NCI-H2196 (cell line): ENCODE results near the gene RUFY1.
"Not testable (repeated sequence)": the region's sequence is repeated elsewhere in the genome, so short reads cannot be mapped to it uniquely, and the experiment has no call there.

Experiments
- DNase-seq: peaks from one replicate; lab custom pipeline; 2025; ENCODE audit not compliant: unreplicated experiment; lab: John Stamatoyannopoulos, UW

Gene RUFY1

DNA sequence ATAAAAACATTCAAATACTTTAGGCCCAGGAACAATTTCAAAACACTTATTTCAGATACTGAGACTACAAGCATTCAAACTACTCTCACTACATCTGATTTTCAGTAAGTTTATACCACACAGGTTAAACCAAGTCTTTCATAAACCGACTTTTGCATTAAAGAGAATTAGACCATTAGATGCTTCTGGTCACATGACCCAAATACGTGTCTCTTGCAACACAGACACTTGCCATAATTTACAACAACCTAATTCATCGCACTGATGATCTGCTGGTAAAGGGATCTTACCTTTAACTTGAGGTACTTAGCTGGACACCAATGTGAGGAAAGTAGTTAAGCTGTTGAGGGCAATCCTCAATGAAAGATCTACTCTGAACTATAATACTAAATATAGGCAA is 69.9 kb downstream of the RUFY1 start:
- no peak for DNase-seq

DNA sequence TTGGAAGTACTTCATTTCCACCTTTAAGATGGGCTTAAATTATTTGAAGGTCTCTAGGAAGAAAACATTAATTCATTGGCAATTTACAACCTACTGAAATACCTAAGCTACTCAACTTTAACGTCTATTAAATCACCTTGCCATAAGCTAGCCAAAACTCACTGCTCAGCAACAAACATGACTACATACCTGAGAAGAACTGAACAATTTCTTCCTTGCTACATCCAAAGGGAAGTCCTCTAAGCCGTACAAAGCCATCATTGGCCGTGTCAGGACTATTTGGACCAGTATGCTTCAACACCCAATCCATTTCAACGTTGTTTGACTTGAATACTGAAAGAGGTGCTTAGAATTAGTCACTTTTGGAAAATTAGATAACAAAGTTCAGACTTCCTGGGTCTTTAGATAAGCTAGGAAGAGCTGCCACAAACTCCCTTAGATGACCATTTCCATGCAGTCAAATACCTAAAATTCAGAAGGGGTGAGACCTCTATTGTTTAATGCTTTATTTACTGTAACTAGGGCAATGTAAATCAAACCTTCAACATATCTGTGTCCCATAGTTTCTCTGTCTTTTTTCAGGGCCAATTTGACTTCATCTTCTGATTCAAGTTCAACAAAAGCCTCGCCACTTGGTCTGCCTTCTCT is 70.5 kb downstream of the RUFY1 start:
- no peak for DNase-seq

DNA sequence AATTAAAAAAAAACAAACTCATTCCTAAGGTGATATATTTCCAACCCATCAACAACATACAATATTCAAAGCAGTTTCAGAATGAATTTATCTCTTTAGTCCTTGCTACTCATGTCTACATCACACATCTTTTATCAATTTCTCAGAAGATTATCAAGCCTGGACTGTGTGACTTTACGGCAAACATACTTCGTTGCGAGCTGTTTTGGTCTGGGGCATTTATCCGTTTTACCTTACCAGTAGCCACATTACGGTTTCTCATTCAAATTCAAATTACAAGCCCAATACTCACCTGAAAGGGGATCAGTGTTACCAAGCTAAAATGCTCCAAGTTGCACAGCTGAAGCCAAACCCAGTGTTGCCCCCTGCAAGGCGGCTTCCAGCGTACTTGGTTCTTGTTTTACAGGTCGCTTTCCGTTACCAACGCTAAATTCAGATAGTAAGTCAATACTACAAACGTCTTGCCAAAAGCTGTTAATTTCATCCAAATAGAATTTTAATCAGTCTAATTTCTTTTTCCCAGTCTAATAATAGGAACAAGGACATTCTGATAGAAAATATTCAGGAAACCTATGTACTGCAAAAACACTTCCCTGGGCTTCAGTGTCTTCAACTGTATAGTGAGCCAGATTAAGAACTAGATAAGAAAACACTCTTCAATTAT is 71.3 kb downstream of the RUFY1 start:
- DNase-seq = no peak

DNA sequence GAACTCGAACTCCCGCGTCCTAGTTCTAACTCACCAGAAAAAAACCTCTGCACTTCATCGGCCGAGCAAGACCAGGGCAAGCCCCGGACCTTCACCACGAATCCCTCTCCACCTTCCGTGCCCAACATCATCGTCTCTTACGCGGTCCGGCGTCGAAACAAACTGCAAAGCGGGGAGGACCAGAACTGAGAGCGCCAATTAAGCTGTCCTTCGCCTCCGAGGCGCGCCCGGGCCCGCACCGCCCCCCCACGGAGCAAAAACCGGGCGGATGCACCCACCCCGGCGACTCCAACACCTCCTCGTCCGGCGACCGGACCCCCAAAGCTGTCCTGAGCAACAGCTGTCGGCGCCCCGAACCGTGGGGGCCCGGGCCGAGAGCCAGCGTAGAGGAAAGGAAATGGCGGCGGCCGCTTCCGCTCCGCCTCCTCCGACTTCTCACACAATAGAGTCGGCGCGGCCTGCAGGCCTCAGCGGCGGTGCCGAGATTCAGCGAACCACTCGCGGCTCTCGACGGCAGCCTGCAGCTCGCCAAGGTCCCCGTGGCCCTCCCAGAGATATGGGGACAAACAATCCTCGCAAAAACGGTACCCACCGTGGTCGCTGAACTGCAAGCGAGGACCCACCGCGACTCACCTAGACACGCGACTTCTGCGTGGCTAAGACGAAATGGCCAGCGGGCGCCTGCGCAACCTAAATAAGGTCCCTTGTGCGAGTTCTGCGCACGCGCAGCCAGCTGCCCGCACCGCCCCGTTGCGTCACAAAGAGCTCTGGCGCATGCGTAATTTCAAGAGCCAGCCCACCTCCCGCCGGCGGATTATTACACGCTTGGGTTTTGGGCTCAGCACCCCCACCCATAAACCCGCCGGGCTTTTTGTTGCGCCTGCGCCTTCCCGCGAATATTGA is 72.9 kb downstream of the RUFY1 start, which contains the start of gene HNRNPH1:
HNRNPH1 (minus strand) TSS at position 669 of the 903 bp plus-strand sequence; CDS start at position 131, 538 bp downstream.
- peak; percentile 98 for DNase-seq

DNA sequence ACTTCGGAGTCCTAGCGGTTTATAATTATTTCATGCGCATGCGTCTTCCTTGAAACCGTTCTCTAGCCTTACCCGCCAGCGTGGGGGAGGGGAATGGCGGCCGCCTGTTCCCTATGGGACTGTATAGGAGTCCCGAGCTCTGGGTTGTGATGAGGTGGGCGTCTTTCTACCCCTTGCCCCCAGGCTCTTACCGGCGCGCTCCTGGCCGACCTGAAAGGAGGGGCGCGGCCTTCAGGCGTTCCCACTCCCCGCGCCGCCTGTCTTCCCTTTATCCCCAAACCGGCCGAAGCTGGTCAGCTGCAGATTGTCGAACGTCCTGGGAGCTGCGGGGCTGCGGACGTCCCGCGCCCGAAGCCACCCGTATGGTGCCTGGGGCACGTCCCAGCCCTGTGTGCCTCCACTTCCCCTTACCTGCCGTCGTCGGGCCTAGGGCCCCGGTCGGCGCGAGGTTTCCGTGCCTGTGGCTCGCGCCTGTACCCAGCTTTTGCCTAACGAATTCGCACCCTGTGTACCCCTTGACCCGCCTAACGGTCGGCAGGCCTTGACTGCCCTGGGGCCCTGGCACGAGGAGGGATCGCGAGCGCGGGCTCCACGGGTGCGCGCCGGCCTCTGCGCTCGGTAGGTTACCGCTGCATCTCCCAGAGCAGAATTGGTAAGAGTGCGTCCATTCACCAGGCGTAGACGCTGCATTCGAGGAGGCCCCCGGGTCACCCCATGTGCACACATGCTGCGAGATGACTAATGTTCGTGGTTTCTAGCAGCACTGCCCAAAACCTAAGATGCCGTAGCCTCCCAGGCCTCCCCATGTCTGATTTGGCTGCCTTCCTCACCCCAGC is 73.8 kb downstream of the RUFY1 start:
- DNase-seq = peak; percentile 38

DNA sequence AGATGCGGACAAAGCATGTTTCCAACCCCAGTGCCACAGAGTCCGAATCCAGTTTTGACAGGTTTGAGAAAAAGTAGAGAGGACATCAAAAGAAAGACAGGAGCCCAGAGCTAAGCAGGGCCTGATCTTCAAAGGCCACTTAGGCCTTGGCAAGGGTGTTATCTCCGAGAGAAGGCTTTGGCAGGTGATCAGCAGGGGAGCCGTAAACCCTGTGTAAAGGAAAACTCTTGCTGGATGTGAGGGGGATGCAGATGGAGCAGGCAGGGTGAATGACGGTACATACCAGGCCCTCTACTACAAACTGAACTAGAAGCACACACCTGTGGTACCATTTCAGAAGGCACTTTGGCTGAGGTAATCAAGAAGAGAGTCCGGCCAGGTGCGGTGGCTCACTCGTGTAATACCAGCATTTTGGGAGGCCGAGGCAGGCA is 74.5 kb downstream of the RUFY1 start:
- peak; percentile 44 for DNase-seq

DNA sequence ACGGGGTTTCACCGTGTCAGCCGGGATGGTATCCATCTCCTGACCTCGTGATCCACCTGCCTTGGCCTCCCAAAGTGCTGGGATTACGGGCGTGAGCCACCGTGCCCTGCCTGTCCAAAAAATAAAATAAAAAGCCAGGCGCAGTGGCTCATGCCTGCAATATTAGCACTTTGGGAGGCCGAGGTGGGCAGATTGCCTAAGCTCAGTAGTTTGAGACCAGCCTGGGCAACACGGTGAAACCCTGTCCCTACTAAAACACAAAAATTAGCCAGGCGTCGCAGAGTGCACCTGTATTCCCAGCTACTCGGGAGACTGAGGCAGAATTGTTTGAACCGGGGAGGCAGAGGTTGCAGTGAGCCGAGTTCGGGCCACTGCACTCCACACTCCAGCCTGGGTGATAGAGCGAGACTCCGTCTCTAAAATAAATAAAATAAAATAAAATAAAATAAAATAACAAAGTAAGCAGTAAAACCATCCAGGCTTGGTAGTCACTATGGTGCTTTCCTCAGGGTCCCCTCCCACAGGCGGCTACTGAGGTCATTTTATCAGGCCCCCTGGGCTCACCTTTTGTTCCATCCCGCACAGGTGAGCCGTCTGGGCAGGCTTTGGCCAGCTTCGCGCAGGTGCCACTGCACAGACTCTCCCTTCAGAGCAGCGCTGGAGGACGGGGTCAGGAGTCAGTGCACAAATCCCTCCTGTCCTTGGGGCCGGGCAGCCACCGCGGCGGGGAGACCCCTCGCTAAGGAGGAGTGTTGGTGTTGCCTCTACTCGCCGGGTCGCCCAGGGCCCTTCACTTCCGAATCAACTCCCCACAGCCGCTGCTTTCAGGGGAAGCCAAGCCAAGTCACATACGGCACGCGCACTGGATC is 83.4 kb downstream of the RUFY1 start:
- DNase-seq = not testable (repeated sequence)

DNA sequence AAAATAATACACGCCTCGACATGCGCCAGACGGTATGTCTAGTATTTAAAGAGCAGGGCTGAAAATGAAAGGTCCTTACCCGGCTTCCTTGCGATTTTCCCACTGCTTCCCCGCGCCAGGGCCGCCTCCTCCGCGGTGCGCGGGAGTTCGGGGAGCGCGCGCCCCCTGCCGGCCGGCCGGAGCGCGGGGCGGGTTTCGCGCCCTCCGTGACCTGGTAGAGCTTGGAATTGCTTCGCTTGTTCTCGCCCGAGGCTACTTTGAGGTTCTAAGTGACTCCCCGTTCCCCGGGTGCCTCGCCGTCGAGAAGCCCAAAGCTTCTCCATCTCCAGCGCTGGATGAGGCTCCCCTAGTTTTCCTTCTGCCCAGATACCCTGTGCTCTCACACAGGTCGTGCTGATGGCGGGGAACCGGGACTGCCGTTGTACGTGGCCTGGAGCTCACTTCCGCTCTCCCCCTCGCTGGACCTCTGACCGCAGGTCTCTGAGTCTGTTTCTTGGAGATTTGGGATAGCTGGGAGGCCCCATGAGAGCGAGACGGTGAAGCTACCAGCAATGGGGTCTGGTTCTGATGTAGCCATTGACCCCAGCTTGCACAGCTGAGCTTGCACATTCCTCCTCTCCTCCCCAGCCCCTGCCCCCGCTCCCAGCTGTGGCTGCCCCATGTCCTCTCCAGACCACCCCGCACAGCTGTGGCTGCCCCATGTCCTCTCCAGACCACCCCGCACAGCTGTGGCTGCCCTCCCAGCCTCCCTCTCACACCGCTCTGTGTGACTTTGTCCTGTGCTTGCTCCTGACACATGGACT is 84.2 kb downstream of the RUFY1 start:
- DNase-seq = not testable (repeated sequence)

DNA sequence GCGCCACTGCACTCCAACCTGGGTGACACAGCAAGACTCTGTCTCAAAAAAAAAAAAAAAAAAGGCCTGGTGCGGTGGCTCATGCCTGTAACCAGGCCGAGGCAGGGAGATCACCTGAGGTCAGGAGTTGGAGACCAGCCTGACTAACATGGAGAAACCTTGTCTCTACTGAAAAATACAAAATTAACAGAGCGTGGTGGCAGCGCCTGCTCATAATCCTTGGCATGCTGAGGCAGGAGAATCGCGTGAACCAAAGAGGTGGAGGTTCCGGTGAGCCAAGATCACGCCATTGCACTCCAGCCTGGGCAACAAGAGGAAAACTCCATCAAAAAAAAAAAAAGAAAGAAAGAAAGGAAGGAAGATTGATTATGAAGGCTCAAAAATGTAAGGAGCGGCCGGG is 88.9 kb downstream of the RUFY1 start:
- DNase-seq = not testable (repeated sequence)

DNA sequence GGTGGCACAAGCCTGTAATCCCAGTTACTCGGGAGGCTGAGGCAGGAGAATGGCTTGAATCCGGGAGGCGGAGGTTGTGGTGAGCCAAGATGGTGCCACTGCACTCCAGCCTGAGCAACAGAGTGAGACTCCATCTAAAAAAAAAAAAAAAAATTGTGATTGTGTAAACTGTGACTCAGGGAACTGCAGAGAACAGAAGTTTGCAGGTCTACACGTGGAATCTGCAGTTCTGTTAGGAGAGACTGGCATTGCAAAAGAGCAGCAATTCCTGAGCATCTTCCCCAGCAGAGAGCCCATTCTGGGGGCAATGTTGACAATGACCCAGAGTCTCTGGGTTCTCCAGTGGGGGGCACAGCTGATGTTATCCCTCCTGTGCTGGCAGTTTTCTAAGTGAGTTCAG is 91.4 kb downstream of the RUFY1 start:
- not testable (repeated sequence) for DNase-seq

DNA sequence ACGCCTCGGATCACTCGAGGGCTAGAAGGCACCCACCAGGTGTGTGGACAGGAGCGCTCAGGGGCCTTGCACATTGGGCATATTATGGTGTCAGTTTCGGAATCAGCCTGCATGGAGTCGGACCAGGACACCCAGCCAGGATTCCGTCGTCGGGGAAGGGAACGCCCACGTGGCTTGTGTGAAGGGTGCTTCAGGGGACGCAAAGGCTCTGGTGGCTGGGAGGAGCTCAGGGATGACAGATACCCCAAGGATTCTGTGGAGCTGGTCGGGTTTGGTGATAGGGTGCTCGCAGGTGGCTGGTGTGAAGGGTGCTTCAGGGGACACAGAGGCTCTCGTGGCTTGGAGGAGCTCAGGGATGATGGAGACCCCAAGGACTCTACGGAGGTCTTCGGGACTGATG is 92.3 kb downstream of the RUFY1 start:
- DNase-seq = not testable (repeated sequence)

DNA sequence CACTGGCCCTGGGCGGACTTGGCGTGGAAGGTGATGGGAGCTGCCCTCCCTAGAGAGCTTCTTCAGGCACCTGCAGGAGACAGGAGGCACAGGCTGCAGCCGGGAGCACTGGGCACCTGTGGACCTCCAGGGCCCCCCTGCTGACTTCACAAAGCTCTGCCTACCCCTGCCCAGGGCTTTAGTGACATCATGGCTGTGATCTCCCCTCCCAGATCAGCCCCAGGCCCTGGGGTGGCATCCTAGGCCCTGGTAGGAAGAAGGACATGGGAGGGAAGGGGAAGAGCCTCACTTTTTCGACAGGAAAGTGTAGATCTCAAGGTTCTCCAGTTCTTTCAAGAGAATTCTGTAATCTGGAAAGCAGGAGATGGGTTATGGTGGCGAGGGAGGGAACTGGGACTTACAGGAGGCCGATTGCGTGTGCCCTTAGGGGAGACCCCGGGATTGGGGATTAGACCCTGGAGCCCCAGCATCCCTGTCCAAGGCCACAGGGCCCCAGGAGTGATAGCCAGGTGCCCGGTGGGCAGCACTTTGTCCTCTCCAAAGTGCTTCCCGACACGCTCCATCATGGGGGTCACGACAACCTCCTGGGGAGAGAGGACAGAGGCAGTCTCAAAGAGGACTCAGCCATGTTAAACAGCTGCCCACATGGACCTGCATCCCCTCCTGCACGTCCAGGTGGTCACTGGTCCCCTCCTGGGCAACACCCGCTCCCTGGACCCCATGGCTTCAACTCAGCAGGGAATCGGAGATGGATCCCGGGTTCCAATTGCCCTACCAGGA is 93.0 kb downstream of the RUFY1 start:
- DNase-seq = not testable (repeated sequence)

DNA sequence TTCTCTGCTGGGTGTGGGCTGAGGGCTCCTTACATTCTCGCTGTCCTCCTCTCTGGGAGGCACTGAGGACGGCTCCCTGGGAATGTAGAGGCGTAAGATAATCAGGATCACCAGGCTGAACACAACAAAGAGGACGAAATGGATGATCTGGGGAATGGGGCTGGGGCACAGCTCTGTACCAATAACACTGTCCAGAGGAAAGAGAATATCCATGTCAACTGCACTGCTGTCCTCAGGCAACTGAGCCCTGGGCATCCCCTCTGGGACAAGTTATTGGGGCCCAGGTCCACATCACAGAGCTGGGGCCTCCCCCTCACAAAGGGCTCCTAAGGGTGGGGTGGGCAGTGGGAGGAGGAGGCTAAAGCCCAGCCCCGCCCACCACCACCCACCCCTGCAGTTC is 94.4 kb downstream of the RUFY1 start:
- not testable (repeated sequence) for DNase-seq

DNA sequence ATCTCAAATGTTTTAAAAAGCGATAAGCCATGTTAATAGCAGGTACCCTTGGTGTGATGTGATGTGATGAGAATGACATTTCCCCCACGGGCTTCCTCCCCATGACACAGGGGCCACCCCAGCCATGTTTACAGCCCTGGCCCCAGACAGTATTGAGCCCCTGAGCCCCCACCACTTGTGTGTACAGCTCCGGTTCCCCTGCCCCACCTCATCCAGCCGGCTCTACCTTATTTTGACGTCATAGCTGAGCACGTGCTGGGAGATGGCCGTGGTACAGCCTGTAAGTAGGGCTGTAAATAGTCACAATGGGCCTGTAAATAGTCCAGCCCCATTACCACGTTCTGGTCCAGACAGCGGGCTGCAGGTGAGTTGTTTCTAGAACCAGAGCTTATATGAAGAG is 98.1 kb downstream of the RUFY1 start:
- no peak for DNase-seq

DNA sequence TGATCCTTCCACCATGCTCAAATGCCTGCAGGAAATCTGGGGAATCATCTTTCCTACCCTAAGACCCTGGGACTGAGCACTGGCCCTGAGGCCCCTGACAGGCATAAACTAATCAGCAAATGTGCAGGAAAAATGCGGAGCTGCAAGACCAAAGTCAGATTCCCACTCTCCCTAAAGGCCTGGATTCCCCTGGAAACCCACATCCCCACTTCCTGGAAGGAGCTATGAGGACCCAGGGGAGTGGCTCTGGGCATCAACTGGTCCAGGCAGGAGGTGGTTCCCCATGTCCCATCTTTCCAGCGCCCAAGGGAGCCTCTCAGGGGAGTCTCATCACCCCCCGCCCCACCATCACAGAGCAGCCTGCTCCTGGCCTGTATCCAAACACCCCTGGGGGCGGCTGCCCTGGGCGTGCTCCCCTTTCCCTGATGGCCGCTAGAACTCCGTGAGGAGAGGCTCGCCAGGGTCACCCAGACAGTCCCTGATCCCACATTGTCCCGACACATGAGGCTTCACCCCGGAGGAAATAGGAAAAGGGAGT is 98.9 kb downstream of the RUFY1 start:
- not testable (repeated sequence) for DNase-seq

DNA sequence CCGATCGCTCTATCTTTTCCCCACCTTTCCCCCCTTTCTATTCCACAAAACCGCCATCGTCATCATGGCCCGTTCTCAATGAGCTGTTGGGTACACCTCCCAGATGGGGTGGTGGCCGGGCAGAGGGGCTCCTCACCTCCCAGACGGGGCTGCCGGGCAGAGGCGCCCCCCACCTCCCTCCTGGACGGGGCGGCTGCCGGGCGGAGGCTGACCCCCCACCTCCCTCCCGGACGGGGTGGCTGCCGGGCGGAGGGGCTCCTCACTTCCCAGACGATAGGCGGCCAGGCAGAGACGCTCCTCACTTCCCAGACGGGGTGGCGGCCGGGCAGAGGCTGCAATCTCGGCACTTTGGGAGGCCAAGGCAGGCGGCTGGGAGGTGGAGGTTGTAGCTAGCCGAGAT is 99.9 kb downstream of the RUFY1 start:
- DNase-seq = not testable (repeated sequence)

DNA sequence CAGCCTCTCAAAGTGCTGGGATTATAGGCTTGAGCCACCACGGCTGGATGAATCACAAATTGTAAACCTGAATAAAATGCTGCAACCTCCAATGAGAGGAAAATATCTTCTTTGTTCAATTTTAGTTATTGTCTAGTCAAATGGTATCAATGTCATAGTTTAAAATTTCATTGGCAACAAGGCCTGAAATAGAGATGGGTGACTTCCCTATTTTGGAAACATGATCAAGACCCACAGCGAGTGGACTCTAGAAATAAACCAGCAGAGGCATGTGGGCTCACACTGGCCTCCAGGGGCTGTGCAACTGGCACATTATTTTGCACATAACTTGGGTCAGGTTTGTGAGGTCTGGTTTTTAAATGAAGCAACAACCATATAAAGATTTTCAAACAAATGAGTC is 102.8 kb downstream of the RUFY1 start:
- not testable (repeated sequence) for DNase-seq
